ENCODE data around the gene MYBBP1A. TPM values are rescaled to one million over a fixed set of nuclear protein-coding genes. Genes with fewer than 3 reads are reported as not detected.
A peak's percentile ranks its signal among the peaks of the same experiment; 100 is the strongest.

Gene MYBBP1A
- total RNA-seq, 1 donor from 2014 or later: 45.1 TPM

DNA sequence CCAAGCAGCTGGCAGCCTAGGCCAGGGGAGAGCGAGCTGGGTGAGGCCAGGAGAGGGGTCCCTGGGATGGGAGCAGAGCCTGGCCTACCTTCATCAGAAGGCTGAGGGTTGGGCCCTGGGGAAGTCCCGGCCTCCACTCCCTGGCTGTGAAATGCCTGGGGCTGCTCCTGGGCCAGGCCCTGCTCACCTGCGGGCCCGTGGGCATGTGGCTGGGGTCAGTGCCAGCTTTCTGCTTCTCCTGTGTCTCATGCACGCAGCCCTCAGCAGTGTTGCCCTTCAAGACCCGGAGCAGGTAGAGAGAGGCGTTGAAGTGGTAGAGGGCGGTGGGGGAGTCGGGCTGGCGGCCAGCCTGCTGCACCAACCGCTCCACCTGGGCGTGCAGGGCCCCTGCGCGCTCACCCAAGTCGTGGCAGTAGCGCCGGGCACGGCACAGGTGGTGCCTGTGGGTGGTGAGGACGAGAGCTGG is 12.4 kb downstream of the MYBBP1A start:
- DNase-seq (ENCODE audit: low spot score): no peak
- ATAC-seq: no peak
- intact Hi-C loops (cut with DNase I): no loop called here

GRCh38 chr17:4542003-4542725 is 13.0 kb downstream of the MYBBP1A start:
- intact Hi-C loops (cut with DNase I): no loop called here

GRCh38 chr17:4541328-4542002 is 13.7 kb downstream of the MYBBP1A start:
- no peak for ATAC-seq
- no peak for DNase-seq (ENCODE audit: low spot score)
- intact Hi-C loops (cut with DNase I): no loop called here

More at GRCh38 chr17:4542003-4542725, 13.0 kb downstream of the MYBBP1A start:
- ATAC-seq (no peak), DNase-seq (ENCODE audit: low spot score) (no peak)

- intact Hi-C loops (cut with DNase I): no loop called here
- DNase-seq (ENCODE audit: low spot score): peak; percentile 61
- no peak for ATAC-seq
These were observed 14.4 kb downstream of the MYBBP1A start for GRCh38 chr17:4540687-4541327.

GRCh38 chr17:4540224-4540651 is 14.9 kb downstream of the MYBBP1A start:
- ATAC-seq (no peak), DNase-seq (ENCODE audit: low spot score) (no peak)
- intact Hi-C loops (cut with DNase I): no loop called here

- intact Hi-C loops (cut with DNase I): no loop called here
- ATAC-seq: no peak
- DNase-seq (ENCODE audit: low spot score): peak; percentile 56
These were observed 15.5 kb downstream of the MYBBP1A start for GRCh38 chr17:4539576-4540223.

DNA sequence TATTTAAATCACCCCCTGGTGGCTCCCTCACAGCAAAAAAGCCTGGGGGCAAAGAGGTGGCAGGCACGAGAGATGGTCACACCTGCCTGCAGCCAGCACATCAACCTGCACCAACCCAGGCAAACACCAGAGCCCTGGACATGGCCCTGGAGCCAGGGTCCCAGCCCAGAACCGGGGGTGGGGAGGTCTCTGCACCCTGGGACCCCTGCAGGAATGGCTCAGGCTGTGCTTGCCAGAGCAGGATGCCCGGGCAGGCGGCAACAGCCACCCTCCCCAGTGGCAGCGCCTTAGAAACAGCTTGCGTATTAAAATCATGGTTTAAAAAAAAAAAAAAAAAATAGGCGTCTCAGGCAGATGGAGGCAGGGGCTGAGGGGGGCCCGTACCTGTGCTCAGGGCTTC is 16.2 kb downstream of the MYBBP1A start:
- DNase-seq (ENCODE audit: low spot score) (no peak), ATAC-seq (no peak)
- intact Hi-C loops (cut with DNase I): no loop called here

DNA sequence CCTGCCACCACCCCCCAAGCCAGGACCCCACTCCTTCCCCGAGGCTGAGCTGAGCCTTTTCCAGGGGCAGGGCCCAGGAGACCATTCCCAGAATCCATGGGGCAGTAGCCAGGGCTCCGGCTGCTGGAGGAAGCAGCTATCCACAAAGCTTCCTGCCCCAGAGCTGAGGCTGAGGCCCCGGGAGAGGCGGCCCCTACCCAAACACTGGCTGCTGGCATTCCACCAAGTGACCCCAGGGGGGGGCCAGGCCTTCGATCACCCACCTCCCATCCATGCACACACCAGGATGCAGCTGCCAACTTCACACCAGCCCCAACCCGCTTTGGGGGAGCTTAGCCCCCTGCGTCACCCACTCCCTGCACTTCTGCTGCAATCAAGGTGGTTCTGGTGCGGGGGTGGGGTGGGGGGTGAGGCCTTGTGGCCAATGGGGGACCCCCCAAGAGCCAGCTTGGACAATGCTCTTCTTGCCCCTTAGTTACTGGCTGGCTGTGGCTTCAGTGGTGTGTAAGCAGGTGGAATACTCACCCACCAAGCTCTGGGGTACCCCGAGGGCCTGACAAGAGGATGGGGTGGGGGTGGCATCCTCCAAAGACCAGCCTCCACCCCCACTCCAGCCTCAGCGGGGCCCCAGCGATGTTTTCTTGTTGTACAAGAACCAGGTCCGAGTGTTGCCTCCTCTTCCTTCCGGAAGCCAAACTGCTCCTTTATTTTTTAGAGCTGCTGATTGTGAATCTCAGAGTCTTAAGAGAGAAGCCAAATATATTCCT is 16.8 kb downstream of the MYBBP1A start:
- no peak for DNase-seq (ENCODE audit: low spot score)
- intact Hi-C loops (cut with DNase I): no loop called here

GRCh38 chr17:4537451-4538235 is 17.5 kb downstream of the MYBBP1A start:
- intact Hi-C loops (cut with DNase I): no loop called here
- DNase-seq (ENCODE audit: low spot score) (no peak), ATAC-seq (peak; percentile 2)

More for the DNA sequence above, 16.8 kb downstream of the MYBBP1A start:
- ATAC-seq: no peak

GRCh38 chr17:4536742-4537411 is 18.3 kb downstream of the MYBBP1A start:
- DNase-seq (ENCODE audit: low spot score) (no peak), ATAC-seq (peak; percentile 38)

DNA sequence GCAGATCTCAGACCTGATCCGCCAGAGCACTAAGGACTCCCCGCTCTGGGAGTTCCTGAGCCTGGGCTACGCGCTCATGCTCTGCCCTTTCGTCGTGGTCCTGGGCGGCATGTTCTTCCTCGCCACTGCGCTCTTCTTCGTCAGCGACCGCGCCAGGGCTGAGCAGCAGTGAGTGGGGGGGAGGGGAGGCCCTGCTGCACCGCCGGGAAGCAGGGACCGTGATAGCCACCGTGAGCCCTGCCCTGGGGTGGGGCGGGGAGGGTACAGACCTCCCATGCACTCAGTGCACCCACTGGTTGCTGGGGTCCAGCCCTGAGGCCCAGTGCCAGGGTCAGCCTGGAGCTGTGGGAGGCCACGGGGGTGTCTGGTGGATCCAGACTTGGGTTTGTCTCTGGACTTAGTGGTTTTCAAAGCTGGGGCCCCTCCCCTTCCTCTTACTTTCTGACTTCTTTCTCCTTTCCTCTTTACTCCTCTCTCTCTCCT is 18.9 kb downstream of the MYBBP1A start:
- intact Hi-C loops (cut with DNase I): no loop called here
- peak; percentile 34 for ATAC-seq
- no peak for DNase-seq (ENCODE audit: low spot score)

More at GRCh38 chr17:4536742-4537411, 18.3 kb downstream of the MYBBP1A start:
- intact Hi-C loops (cut with DNase I): no loop called here

- intact Hi-C loops (cut with DNase I): no loop called here
- ATAC-seq (peak; percentile 1), DNase-seq (ENCODE audit: low spot score) (peak; percentile 57)
These were observed 19.4 kb downstream of the MYBBP1A start for GRCh38 chr17:4535667-4536258.

DNA sequence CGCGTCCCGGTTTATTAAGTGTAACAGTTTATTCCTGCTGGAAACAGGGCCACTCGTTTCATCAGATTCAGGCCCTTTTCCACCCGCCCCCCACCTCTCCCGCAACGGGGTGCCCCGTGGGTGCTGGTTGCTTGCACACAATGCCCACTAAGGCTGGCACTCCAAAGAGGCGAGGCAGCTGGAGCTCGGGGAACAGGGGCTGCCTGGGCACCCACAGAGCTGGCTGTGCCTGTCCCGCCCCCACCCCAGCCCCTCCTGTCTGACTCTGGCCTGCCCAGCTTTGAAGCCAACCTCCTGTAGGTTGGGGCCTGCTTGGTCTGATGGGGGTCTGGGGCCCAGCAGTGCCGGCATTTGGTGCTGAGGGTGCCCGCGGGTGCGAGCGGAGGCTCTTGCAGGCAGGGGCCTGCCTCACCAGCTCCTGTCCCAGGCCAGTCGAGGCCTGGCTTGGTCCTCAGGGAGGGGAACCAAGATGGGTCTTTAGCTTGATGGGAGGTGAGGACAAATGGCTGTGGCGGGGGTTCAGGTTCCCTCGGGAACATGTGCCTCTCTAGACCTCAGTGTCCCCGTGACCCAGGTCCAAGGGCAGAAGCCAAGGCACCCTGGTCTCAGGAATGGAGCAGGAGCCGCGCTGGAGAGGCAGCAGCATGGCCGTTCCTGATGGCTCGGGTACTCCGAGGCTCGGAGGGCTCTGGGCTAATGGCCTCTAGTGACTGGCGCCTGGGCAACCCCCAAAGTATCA is 20.1 kb downstream of the MYBBP1A start:
- DNase-seq (ENCODE audit: low spot score) (peak; percentile 58), ATAC-seq (no peak)
- intact Hi-C loops (cut with DNase I): no loop called here

DNA sequence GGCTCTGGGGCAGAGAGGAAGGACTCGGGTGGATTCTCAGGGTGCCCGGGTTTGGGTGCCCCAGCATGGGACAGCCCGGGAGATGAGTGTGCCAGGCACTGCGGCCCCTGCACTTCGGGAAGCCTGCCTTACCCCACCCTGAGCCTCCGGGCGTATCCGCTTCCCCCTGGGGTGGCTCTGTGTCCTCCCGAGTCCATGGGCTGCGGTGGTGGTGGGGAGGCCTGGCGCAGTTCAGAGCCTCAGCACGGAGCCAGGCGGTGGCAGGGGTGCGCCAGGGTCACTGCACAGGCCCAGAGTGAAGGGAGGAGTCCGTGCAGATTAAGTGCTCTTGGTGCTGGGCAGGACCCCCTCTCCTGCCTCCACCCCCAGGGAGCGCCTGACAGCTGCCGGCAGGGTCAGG is 20.7 kb downstream of the MYBBP1A start:
- intact Hi-C loops (cut with DNase I): no loop called here
- ATAC-seq (peak; percentile 3), DNase-seq (ENCODE audit: low spot score) (peak; percentile 54)

DNA sequence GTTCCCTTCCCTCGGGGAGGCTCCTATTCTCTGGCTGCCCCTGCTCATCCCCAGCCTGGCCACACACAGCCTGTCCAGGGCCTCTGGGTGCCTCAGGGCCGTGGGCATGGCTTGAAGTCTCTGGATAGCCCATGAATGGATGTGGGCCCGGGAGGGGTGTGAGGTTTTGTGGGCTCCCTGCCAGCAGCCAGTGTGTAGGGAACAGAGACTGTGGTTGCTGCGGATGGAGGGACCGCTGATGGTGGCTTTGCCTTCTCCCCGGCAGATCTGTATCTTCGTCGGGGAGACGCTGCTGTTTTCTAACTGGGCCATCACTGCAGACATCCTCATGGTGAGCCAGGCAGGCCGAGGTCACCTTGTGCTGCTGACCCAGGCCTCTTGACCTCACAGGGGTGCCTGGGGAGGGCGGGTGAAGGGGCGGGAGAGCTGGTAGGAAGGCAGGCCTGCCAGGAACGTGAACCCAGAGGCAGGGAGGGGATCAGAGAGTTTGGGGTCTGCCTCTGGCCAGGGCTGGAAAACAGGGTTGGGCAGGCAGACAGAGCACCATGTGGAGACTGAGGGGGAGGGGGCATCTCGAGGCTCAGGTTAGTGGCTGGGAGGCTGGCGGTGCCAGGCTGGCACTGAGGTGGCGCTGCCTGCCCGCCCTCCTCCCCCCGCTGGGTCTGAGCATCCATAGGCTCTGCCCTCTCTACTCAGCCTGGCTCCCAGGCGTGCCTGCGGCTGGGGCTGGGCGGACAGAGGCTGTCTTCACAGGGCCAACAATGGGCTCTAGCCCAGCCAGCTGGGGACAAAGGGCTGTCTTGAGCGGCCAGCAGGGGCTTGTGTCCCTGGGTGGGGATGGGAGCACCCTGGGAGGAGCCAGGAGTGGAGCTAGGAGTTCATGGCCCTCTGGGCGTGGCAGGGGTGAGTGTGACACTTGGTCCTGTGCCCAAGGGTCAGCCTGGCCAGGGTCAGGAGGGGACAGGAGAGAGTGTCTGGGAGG is 21.4 kb downstream of the MYBBP1A start:
- intact Hi-C loops (cut with DNase I): no loop called here
- ATAC-seq: peak; percentile 55
- DNase-seq (ENCODE audit: low spot score): peak; percentile 70

Data from sciatic nerve (tissue), 2 donors.